H1 (cell line): Measurements from ENCODE around the gene TBC1D24. TPM values are rescaled to one million over a fixed set of nuclear protein-coding genes. Genes with fewer than 3 reads are reported as not detected.
A peak's percentile ranks its signal among the peaks of the same experiment; 100 is the strongest.

ENCODE experiments used
- CTCF ChIA-PET: fragments of 300-600 bp; sonication (Branson Sonifier 250); formaldehyde crosslinking; loops from one replicate; lab custom pipeline; 2021; ENCODE audit not compliant: partially characterized antibody; lab: Charles Lee
- POLR2A ChIA-PET: fragments of 300-600 bp; sonication (Branson Sonifier 250); formaldehyde crosslinking; loops from one replicate; lab custom pipeline; 2021; ENCODE audit warnings: inconsistent platforms; ENCODE audit not compliant: partially characterized antibody; lab: Charles Lee
- DNase-seq, 2 experiments: peaks; one replicate each; pipeline versions ENCODE4 v3.0.0 to v3.0.0-alpha.2; 2010 to 2022; ENCODE audit warnings: low spot score in 2 of 2, low read depth in 1 of 2, mixed read lengths in 1 of 2
- FAIRE-seq: peaks from 2 replicates; lab custom pipeline; 2011; peaks lifted over from hg19 to GRCh38; lab: Jason Lieb, UNC
- H2AFZ ChIP-seq: 2 replicates; pipeline ENCODE4 v1.8.1; 2012; ENCODE audit warnings: low read length, inconsistent platforms
- H2AK5ac ChIP-seq: 2 replicates; pipeline ENCODE4 v1.6.1; 2013; ENCODE audit warnings: low read depth, low read length
- H2BK120ac ChIP-seq: replicated peaks from 2 replicates; pipeline ENCODE3; 2013; ENCODE audit warnings: low read depth, low read length, inconsistent platforms
- H2BK12ac ChIP-seq: 2 replicates; pipeline ENCODE4 v1.6.1; 2013; ENCODE audit warnings: low read depth, low read length
- H2BK15ac ChIP-seq: 2 replicates; pipeline ENCODE4 v1.6.1; 2013; ENCODE audit warnings: low read length
- H2BK20ac ChIP-seq: 2 replicates; pipeline ENCODE4 v1.6.1; 2013; ENCODE audit warnings: low read length
- H2BK5ac ChIP-seq: 2 replicates; pipeline ENCODE4 v1.6.1; 2013; ENCODE audit warnings: low read depth, low read length
- H3K14ac ChIP-seq: 2 replicates; pipeline ENCODE4 v1.6.1; 2013; ENCODE audit warnings: inconsistent platforms; ENCODE audit not compliant: insufficient read length
- H3K18ac ChIP-seq: 2 replicates; pipeline ENCODE4 v1.6.1; 2013; ENCODE audit warnings: low read length; ENCODE audit errors: extremely low read depth
- H3K23ac ChIP-seq: 2 replicates; pipeline ENCODE4 v1.6.1; 2013; ENCODE audit warnings: inconsistent platforms; ENCODE audit not compliant: insufficient read length
- H3K23me2 ChIP-seq: 2 replicates; pipeline ENCODE4 v1.6.1; 2013; ENCODE audit warnings: low read depth, low read length
- H3K27ac ChIP-seq: 2 replicates; pipeline ENCODE4 v1.6.1; 2011; ENCODE audit warnings: low read depth, low read length, inconsistent platforms
- H3K27me3 ChIP-seq, 4 experiments: replicated peaks in 1 of 4; 1 replicate in 1 of 4; 2 replicates in 3 of 4; pipeline versions ENCODE4 v1.6.1 to v1.8.1; 2011 to 2013; ENCODE audit warnings: low read length in 3 of 4, mild to moderate bottlenecking in 3 of 4, inconsistent platforms in 2 of 4, mixed read lengths in 2 of 4, moderate library complexity in 1 of 4; ENCODE audit not compliant: control insufficient read depth in 3 of 4, insufficient read depth in 3 of 4; ENCODE audit errors: extremely low read depth in 1 of 4
- H3K36me3 ChIP-seq, 4 experiments: 2 replicates each; pipeline versions ENCODE4 v1.6.1 to v1.8.1; 2011 to 2013; ENCODE audit warnings: mild to moderate bottlenecking in 4 of 4, low read length in 3 of 4, moderate library complexity in 2 of 4, control low read depth in 1 of 4, inconsistent platforms in 1 of 4; ENCODE audit not compliant: insufficient read depth in 4 of 4, control insufficient read depth in 2 of 4
- H3K4ac ChIP-seq: replicated peaks from 2 replicates; pipeline ENCODE3; 2013; ENCODE audit warnings: low read length, low read depth, mixed read lengths, inconsistent platforms; ENCODE audit not compliant: insufficient read length
- H3K4me1 ChIP-seq, 4 experiments: replicated peaks in 1 of 4; 1 replicate in 1 of 4; 2 replicates in 3 of 4; pipeline versions ENCODE4 v1.6.1 to v1.8.1; 2011 to 2013; ENCODE audit warnings: low read length in 3 of 4, inconsistent platforms in 2 of 4, mixed read lengths in 1 of 4; ENCODE audit not compliant: insufficient read depth in 4 of 4, control insufficient read depth in 3 of 4
- H3K4me2 ChIP-seq, 2 experiments: 2 replicates each; pipeline versions ENCODE4 v1.6.1 to v1.8.1; 2011 to 2013; ENCODE audit warnings: low read depth in 2 of 2, low read length in 2 of 2, control low read depth in 1 of 2, inconsistent platforms in 1 of 2, mild to moderate bottlenecking in 1 of 2; ENCODE audit not compliant: insufficient read depth in 1 of 2
- H3K4me3 ChIP-seq, 4 experiments: fragments of 200-600, 300-600 bp in 1 of 4; sonication (generic), shearing (Covaris generic), sonication (Bioruptor Twin) in 1 of 4; 2 replicates each; pipeline versions ENCODE4 v1.5.1 to v1.8.1; 2011 to 2016; ENCODE audit warnings: low read length in 4 of 4, low read depth in 3 of 4, control low read depth in 2 of 4, inconsistent platforms in 2 of 4, mild to moderate bottlenecking in 2 of 4, mixed read lengths in 1 of 4, moderate library complexity in 1 of 4; ENCODE audit not compliant: insufficient read depth in 2 of 4; ENCODE audit errors: extremely low read depth in 1 of 4
- H3K56ac ChIP-seq: replicated peaks from 2 replicates; pipeline ENCODE3; 2013; ENCODE audit warnings: low read depth, mild to moderate bottlenecking, mixed read lengths, low read length, inconsistent platforms; ENCODE audit not compliant: insufficient read length
- H3K79me1 ChIP-seq: 2 replicates; pipeline ENCODE4 v1.6.1; 2013; ENCODE audit warnings: low read depth, low read length, control low read depth
- H3K79me2 ChIP-seq, 2 experiments: 2 replicates each; pipeline versions ENCODE4 v1.6.1 to v1.8.1; 2012 to 2013; ENCODE audit warnings: low read length in 2 of 2, mild to moderate bottlenecking in 2 of 2, inconsistent platforms in 1 of 2; ENCODE audit not compliant: insufficient read depth in 2 of 2, control insufficient read depth in 1 of 2
- H3K9ac ChIP-seq, 4 experiments: replicated peaks in 1 of 4; 1 replicate in 1 of 4; 2 replicates in 3 of 4; pipeline versions ENCODE4 v1.6.1 to v1.8.1; 2011 to 2013; ENCODE audit warnings: low read depth in 3 of 4, low read length in 3 of 4, control low read depth in 2 of 4, mild to moderate bottlenecking in 2 of 4, moderate library complexity in 2 of 4, inconsistent platforms in 1 of 4; ENCODE audit errors: extremely low read depth in 1 of 4
- H3K9me3 ChIP-seq, 2 experiments: 2 replicates each; pipeline versions ENCODE4 v1.6.1 to v1.8.1; 2012 to 2013; ENCODE audit warnings: mild to moderate bottlenecking in 2 of 2, moderate library complexity in 2 of 2, control low read depth in 1 of 2, inconsistent platforms in 1 of 2, low read depth in 1 of 2, low read length in 1 of 2, mixed read lengths in 1 of 2; ENCODE audit not compliant: insufficient read depth in 2 of 2
- H4K20me1 ChIP-seq, 2 experiments: replicated peaks in 1 of 2; 2 replicates each; pipeline versions ENCODE3 to v1.8.1; 2011 to 2013; ENCODE audit warnings: inconsistent platforms in 2 of 2, low read length in 2 of 2, mild to moderate bottlenecking in 1 of 2; ENCODE audit not compliant: insufficient read depth in 2 of 2, control insufficient read depth in 1 of 2
- H4K5ac ChIP-seq: 2 replicates; pipeline ENCODE4 v1.6.1; 2013; ENCODE audit warnings: low read length, low read depth, mixed read lengths, inconsistent platforms; ENCODE audit not compliant: insufficient read length
- H4K8ac ChIP-seq: 2 replicates; pipeline ENCODE4 v1.8.0; 2013; ENCODE audit warnings: mild to moderate bottlenecking, moderate library complexity, low read length, inconsistent platforms; ENCODE audit not compliant: insufficient read depth; ENCODE audit errors: extremely low read depth
- H4K91ac ChIP-seq: replicated peaks from 2 replicates; pipeline ENCODE3; 2013; ENCODE audit warnings: low read length, mixed read lengths, inconsistent platforms; ENCODE audit not compliant: insufficient read length
- CTCF ChIP-seq, 3 experiments: IDR thresholded peaks; 1 replicate in 2 of 3; 2 replicates in 1 of 3; pipeline versions ENCODE4 v1.5.1 to v1.6.1; 2011; ENCODE audit warnings: low read length in 3 of 3, mild to moderate bottlenecking in 3 of 3, inconsistent platforms in 2 of 3, low read depth in 1 of 3, moderate library complexity in 1 of 3; ENCODE audit not compliant: insufficient read depth in 1 of 3; ENCODE audit errors: control extremely low read depth in 1 of 3
- KDM4A ChIP-seq: IDR thresholded peaks from one replicate; pipeline ENCODE4 v1.7.1; 2012; ENCODE audit warnings: low read depth, mild to moderate bottlenecking, moderate library complexity, low read length, inconsistent platforms; ENCODE audit not compliant: severe bottlenecking
- TBP ChIP-seq: IDR thresholded peaks from 2 replicates; pipeline ENCODE4 v1.6.1; 2011; ENCODE audit warnings: low read depth, low read length, improper control_type of control experiment
- WGBS, 2 experiments: shearing (Covaris generic) in 1 of 2; methylation state at CpG; one replicate each; pipeline versions ENCODE4 v1.1.6 to v1.1.7; 2013 to 2015; ENCODE audit warnings: low lambda C conversion rate in 2 of 2, mixed read lengths in 2 of 2, inconsistent platforms in 1 of 2, low coverage in 1 of 2, missing lambda C conversion rate in 1 of 2; ENCODE audit not compliant: insufficient replicate concordance in 2 of 2, insufficient coverage in 1 of 2, insufficient read length in 1 of 2; ENCODE audit errors: extremely low coverage in 1 of 2, missing lambda C conversion rate in 1 of 2; 5-methylcytosine and 5-hydroxymethylcytosine counted together
- polyA plus RNA-seq, 7 experiments: library from polyadenylated mRNA; depleted of rRNA in 3 of 7; stranded (reverse) in 5 of 7; unstranded in 2 of 7; fragments of >200 nt in 5 of 7; fragments of 200-250 nt in 2 of 7; gene quantifications; 1 replicate in 5 of 7; 2 replicates in 1 of 7; 4 replicates in 1 of 7; pipeline versions ENCODE4 v1.2.1 to v1.2.3, GENCODE V29; 2011 to 2013; ENCODE audit warnings: missing spikeins in 2 of 7, mixed read lengths in 2 of 7
- total RNA-seq: library from RNA; stranded (reverse); fragmentation: NEBNext Ultra II Directional; extraction: Animal tissue kit (Norgen Biotek cat#: 25700); gene quantifications from 2 replicates; pipeline ENCODE4 v1.2.1, GENCODE V29; 2021

TBC1D24 gene
- total and polyA plus RNA-seq, 2 of the 8 experiments (the other 6 are each of a cell fraction or from before 2014, with no cell fraction given), result 8.7 to 21.5 TPM

- 88% methylated on average over 14 of the region's 14 CpGs; no CpG with 5 or more reads in 1 of the 2 experiments for WGBS, 2 experiments
- H3K27me3 ChIP-seq, result peaks cover 0 to 3% (median 0%) of the 10 kb centered on the region in 4 experiments; a peak in 2 of 7 replicates
- ChIA-PET CTCF (interaction anchor here (0.9 to 1.7 kb wide), 4 partner anchors 11 to 52 kb away, joined by 3 to 4 read pairs (median 3); partner anchors contain the start of gene NTN3), POLR2A (interaction anchor here (0.6 to 1.2 kb wide), 3 partner anchors 24 to 67 kb away, joined by 3 to 4 read pairs (median 3); partner anchors contain the start of gene CEMP1)
- H2AK5ac ChIP-seq, result no peak overlapping the region
- no peaks in the 10 kb centered on the region for H3K36me3 ChIP-seq
- H3K79me1 ChIP-seq, result peaks cover under 1% of the 10 kb centered on the region; the same call in 1 of the 2 replicates
- no peak overlapping the region for H3K4ac ChIP-seq
- H3K23ac ChIP-seq, result no peak overlapping the region
- no peaks in the 10 kb centered on the region for H4K20me1 ChIP-seq
- H3K56ac ChIP-seq, result no peak overlapping the region
- no peak overlapping the region for H4K91ac ChIP-seq
- H3K27ac ChIP-seq, result no peak overlapping the region
- no peak overlapping the region for H2BK15ac ChIP-seq
- no peak overlapping the region for H3K18ac ChIP-seq
- H2BK120ac ChIP-seq, result no peak overlapping the region
- no peak overlapping the region for H2BK20ac ChIP-seq
- H4K5ac ChIP-seq, result no peak overlapping the region
- no peak overlapping the region for H3K4me2 ChIP-seq
- peaks cover 0 to 14% (median 11%) of the 10 kb centered on the region in 4 experiments; a peak in 6 of 7 replicates for H3K4me1 ChIP-seq
- no peak for TF ChIP-seq TBP
- no peak for TF ChIP-seq KDM4A
- peak in 1 of 3 experiments; percentile 10; a peak in 1 of 4 replicates for TF ChIP-seq CTCF (IDR thresholded peaks at IDR 0.05; ENCODE audit: control extremely low read depth in 1 of 3, insufficient read depth in 1 of 3, low read depth in 1 of 3, low read length in 3 of 3)
- FAIRE-seq, result no peak
- no peaks in the 10 kb centered on the region; the same call in 1 of the 2 replicates for H3K23me2 ChIP-seq
- H3K4me3 ChIP-seq, result no peak overlapping the region
- DNase-seq, result no peak
- H2BK5ac ChIP-seq, result no peak overlapping the region
- H3K9me3 ChIP-seq, result no peaks in the 10 kb centered on the region
- H2AFZ ChIP-seq, result no peak overlapping the region
- H3K14ac ChIP-seq, result no peak overlapping the region
- H3K79me2 ChIP-seq, result no peaks in the 10 kb centered on the region
- H4K8ac ChIP-seq, result no peak overlapping the region
- H2BK12ac ChIP-seq, result no peak overlapping the region
- H3K9ac ChIP-seq, result no peak overlapping the region
Measured at GRCh38 chr16:2507052-2507659, 32.2 kb downstream of the TBC1D24 start.
